ENCODE data around the gene TTLL13.
A peak's percentile ranks its signal among the peaks of the same experiment; 100 is the strongest.

DNA sequence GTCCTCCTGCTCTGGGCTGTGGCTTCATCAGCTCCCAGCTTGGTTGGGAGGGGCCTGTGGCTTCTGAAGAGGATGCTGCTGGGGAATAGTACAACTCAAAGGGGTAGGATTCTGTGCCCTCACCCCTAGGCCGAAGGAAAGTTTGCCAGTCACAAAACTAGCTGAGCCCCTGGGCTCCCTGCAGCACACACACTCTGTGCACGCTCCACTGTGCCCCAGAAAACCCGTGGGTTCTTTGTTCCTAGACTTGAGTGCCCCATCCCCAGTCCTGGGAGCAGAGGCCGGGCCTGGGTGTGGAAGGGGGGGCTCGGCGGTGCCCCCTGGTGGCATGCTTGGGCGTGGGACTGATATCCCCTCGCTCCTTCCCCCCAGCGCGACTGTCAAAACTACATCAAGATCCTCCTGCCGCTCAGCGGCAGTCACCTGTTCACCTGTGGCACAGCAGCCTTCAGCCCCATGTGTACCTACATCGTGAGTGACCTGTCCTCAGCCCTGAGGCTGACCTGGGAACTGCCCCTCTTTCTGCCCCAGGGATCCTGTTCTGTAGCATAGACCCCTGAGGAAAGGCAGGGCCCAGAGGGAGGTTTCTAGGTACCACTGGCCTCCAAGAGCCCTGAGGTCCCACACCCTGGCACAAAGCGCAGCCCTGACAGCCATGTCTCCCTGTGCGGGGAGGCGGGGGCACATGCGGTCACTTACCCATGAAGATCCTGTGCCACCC, 29.8 kb upstream of the TTLL13 start:
- TF ChIP-seq, protein P1, sequence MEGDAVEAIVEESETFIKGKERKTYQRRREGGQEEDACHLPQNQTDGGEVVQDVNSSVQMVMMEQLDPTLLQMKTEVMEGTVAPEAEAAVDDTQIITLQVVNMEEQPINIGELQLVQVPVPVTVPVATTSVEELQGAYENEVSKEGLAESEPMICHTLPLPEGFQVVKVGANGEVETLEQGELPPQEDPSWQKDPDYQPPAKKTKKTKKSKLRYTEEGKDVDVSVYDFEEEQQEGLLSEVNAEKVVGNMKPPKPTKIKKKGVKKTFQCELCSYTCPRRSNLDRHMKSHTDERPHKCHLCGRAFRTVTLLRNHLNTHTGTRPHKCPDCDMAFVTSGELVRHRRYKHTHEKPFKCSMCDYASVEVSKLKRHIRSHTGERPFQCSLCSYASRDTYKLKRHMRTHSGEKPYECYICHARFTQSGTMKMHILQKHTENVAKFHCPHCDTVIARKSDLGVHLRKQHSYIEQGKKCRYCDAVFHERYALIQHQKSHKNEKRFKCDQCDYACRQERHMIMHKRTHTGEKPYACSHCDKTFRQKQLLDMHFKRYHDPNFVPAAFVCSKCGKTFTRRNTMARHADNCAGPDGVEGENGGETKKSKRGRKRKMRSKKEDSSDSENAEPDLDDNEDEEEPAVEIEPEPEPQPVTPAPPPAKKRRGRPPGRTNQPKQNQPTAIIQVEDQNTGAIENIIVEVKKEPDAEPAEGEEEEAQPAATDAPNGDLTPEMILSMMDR (conservative IDR thresholded peaks at IDR 0.05; ENCODE audit: low read depth, low read length) = peak; percentile 57
- TF ChIP-seq SMC3 (IDR thresholded peaks at IDR 0.05; ENCODE audit: low read depth, low read length) (peak; percentile 55), MXI1 (IDR thresholded peaks at IDR 0.05; ENCODE audit: borderline replicate concordance, low read depth, low read length) (no peak), POLR2A (IDR thresholded peaks at IDR 0.05; ENCODE audit: low read depth, low read length) (no peak), MAFK (IDR thresholded peaks at IDR 0.05; ENCODE audit: low read depth, low read length) (no peak), RFX5 (IDR thresholded peaks at IDR 0.05; ENCODE audit: low read depth, low read length) (no peak), RCOR1 (IDR thresholded peaks at IDR 0.05; ENCODE audit: insufficient replicate concordance, low read length) (no peak), BHLHE40 (IDR thresholded peaks at IDR 0.05; ENCODE audit: low read depth, low read length) (no peak), MAZ (IDR thresholded peaks at IDR 0.05; ENCODE audit: borderline replicate concordance, low read depth, low read length) (no peak), RAD21 (IDR thresholded peaks at IDR 0.05; ENCODE audit: low read length) (peak; percentile 57)
- TF ChIP-seq, protein P2, sequence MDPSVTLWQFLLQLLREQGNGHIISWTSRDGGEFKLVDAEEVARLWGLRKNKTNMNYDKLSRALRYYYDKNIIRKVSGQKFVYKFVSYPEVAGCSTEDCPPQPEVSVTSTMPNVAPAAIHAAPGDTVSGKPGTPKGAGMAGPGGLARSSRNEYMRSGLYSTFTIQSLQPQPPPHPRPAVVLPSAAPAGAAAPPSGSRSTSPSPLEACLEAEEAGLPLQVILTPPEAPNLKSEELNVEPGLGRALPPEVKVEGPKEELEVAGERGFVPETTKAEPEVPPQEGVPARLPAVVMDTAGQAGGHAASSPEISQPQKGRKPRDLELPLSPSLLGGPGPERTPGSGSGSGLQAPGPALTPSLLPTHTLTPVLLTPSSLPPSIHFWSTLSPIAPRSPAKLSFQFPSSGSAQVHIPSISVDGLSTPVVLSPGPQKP (IDR thresholded peaks at IDR 0.05; ENCODE audit: borderline replicate concordance, low read depth, low read length) = no peak
- TF ChIP-seq, protein P3, sequence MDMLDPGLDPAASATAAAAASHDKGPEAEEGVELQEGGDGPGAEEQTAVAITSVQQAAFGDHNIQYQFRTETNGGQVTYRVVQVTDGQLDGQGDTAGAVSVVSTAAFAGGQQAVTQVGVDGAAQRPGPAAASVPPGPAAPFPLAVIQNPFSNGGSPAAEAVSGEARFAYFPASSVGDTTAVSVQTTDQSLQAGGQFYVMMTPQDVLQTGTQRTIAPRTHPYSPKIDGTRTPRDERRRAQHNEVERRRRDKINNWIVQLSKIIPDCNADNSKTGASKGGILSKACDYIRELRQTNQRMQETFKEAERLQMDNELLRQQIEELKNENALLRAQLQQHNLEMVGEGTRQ (IDR thresholded peaks at IDR 0.05; ENCODE audit: low read depth, low read length) = no peak

Data from IMR-90 (cell line).